Bronchial epithelial cell (primary cell): ENCODE data around the gene HM13. TPM values are rescaled to one million over a fixed set of nuclear protein-coding genes. Genes with fewer than 3 reads are reported as not detected.

Source experiments
- DNase-seq: peaks from one replicate; pipeline ENCODE4 v3.0.0-alpha.2; 2010; ENCODE audit warnings: low read depth
- FAIRE-seq: peaks from 2 replicates; lab custom pipeline; 2011; peaks lifted over from hg19 to GRCh38; lab: Jason Lieb, UNC
- H3K27me3 ChIP-seq: 2 replicates; pipeline ENCODE4 v1.5.1; 2011; ENCODE audit warnings: low read length; ENCODE audit not compliant: control insufficient read depth, insufficient read depth
- H3K36me3 ChIP-seq: 2 replicates; pipeline ENCODE4 v1.5.1; 2011; ENCODE audit warnings: low read length; ENCODE audit not compliant: control insufficient read depth, insufficient read depth
- H3K4me3 ChIP-seq: 2 replicates; pipeline ENCODE4 v1.5.1; 2011; ENCODE audit warnings: mild to moderate bottlenecking, low read depth, low read length, control low read depth
- CTCF ChIP-seq: IDR thresholded peaks from 2 replicates; pipeline ENCODE4 v1.5.1; 2011; ENCODE audit warnings: mild to moderate bottlenecking, moderate library complexity, low read length, control low read depth, inconsistent platforms; ENCODE audit not compliant: insufficient read depth, severe bottlenecking
- total RNA-seq: library from RNA; depleted of rRNA; stranded (reverse); fragments of >200 nt; gene quantifications from 2 replicates; pipeline ENCODE4 v1.2.1, GENCODE V29; 2014

HM13 gene
- total RNA-seq, 1 donor from 2014 or later, result 46.9 TPM

GRCh38 chr20:31485450-31486339, 28.5 kb upstream of the HM13 start:
- DNase-seq, result no peak
- peaks cover 2% of the 10 kb centered on the region for H3K27me3 ChIP-seq
- no peaks in the 10 kb centered on the region for H3K36me3 ChIP-seq
- no peak for FAIRE-seq
- no peak overlapping the region for H3K4me3 ChIP-seq
- no peak for TF ChIP-seq CTCF

- FAIRE-seq (no peak), DNase-seq (no peak)
- Histone ChIP-seq H3K36me3 (no peaks in the 10 kb centered on the region), H3K4me3 (no peak overlapping the region), H3K27me3 (peaks cover 2% of the 10 kb centered on the region)
- no peak for TF ChIP-seq CTCF
Observed at GRCh38 chr20:31488115-31488514, 26.1 kb upstream of the HM13 start.

- no peak overlapping the region for H3K4me3 ChIP-seq
- FAIRE-seq (no peak), DNase-seq (no peak)
- H3K27me3 ChIP-seq, result peaks cover 2% of the 10 kb centered on the region
- no peaks in the 10 kb centered on the region for H3K36me3 ChIP-seq
- TF ChIP-seq CTCF, result no peak
Observed at GRCh38 chr20:31489152-31489551, 25.1 kb upstream of the HM13 start.

GRCh38 chr20:31490752-31491151, 23.5 kb upstream of the HM13 start:
- H3K4me3 ChIP-seq, result no peak overlapping the region
- H3K36me3 ChIP-seq, result no peaks in the 10 kb centered on the region
- FAIRE-seq, result no peak
- no peak for TF ChIP-seq CTCF
- no peak for DNase-seq
- H3K27me3 ChIP-seq, result peaks cover 2% of the 10 kb centered on the region

- Histone ChIP-seq H3K27me3 (peaks cover 3% of the 10 kb centered on the region), H3K36me3 (no peaks in the 10 kb centered on the region), H3K4me3 (no peak overlapping the region)
- TF ChIP-seq CTCF, result peak; percentile 48
- FAIRE-seq (no peak), DNase-seq (peak; percentile 65)
Observed at GRCh38 chr20:31494131-31494530, 20.1 kb upstream of the HM13 start.

- FAIRE-seq, result no peak
- no peak for DNase-seq
- no peak for TF ChIP-seq CTCF
Observed at GRCh38 chr20:31496761-31497295, 17.4 kb upstream of the HM13 start.

More at GRCh38 chr20:31496761-31497295, 17.4 kb upstream of the HM13 start:
- Histone ChIP-seq H3K36me3 (no peaks in the 10 kb centered on the region), H3K27me3 (peaks cover 3% of the 10 kb centered on the region), H3K4me3 (no peak overlapping the region)
